PFSK-1 (cell line): ENCODE data around the gene CASP10.

ENCODE experiments used
- FOXP2 ChIP-seq: optimal IDR thresholded peaks from 2 replicates; pipeline ENCODE3; 2011; ENCODE audit warnings: borderline replicate concordance, control low read depth, inconsistent platforms; ENCODE audit not compliant: insufficient read depth; ENCODE audit errors: extremely low read length, extremely low read depth
- POLR2AphosphoS5 ChIP-seq: IDR thresholded peaks from 2 replicates; pipeline ENCODE4 v1.6.1; 2012; ENCODE audit warnings: low read depth, mild to moderate bottlenecking, control low read depth, low read length, moderate library complexity
- REST ChIP-seq, 2 experiments: IDR thresholded peaks; 2 replicates each; pipeline versions ENCODE4 v1.6.1 to v1.8.0; 2011 to 2012; ENCODE audit warnings: low read depth in 2 of 2, low read length in 2 of 2, control low read depth in 1 of 2, inconsistent platforms in 1 of 2, mild to moderate bottlenecking in 1 of 2, moderate library complexity in 1 of 2; ENCODE audit not compliant: insufficient read depth in 1 of 2

- TF ChIP-seq POLR2AphosphoS5 (no peak), REST (IDR thresholded peaks at IDR 0.05; ENCODE audit: insufficient read depth in 1 of 2, low read depth in 2 of 2, low read length in 2 of 2) (no peak), FOXP2 (no peak)
Observed at GRCh38 chr2:201228271-201228911, 45.5 kb downstream of the CASP10 start.
